H1 (cell line): ENCODE data around the gene WRAP73. TPM values are rescaled to one million over a fixed set of nuclear protein-coding genes. Genes with fewer than 3 reads are reported as not detected.

ENCODE experiments used
- CTCF ChIA-PET: fragments of 300-600 bp; sonication (Branson Sonifier 250); formaldehyde crosslinking; loops from one replicate; lab custom pipeline; 2021; ENCODE audit not compliant: partially characterized antibody; lab: Charles Lee
- POLR2A ChIA-PET: fragments of 300-600 bp; sonication (Branson Sonifier 250); formaldehyde crosslinking; loops from one replicate; lab custom pipeline; 2021; ENCODE audit warnings: inconsistent platforms; ENCODE audit not compliant: partially characterized antibody; lab: Charles Lee
- DNase-seq, 2 experiments: peaks; one replicate each; pipeline versions ENCODE4 v3.0.0 to v3.0.0-alpha.2; 2010 to 2022; ENCODE audit warnings: low spot score in 2 of 2, low read depth in 1 of 2, mixed read lengths in 1 of 2
- FAIRE-seq: peaks from 2 replicates; lab custom pipeline; 2011; peaks lifted over from hg19 to GRCh38; lab: Jason Lieb, UNC
- H2AFZ ChIP-seq: 2 replicates; pipeline ENCODE4 v1.8.1; 2012; ENCODE audit warnings: low read length, inconsistent platforms
- H2AK5ac ChIP-seq: 2 replicates; pipeline ENCODE4 v1.6.1; 2013; ENCODE audit warnings: low read depth, low read length
- H2BK120ac ChIP-seq: replicated peaks from 2 replicates; pipeline ENCODE3; 2013; ENCODE audit warnings: low read depth, low read length, inconsistent platforms
- H2BK12ac ChIP-seq: 2 replicates; pipeline ENCODE4 v1.6.1; 2013; ENCODE audit warnings: low read depth, low read length
- H2BK15ac ChIP-seq: 2 replicates; pipeline ENCODE4 v1.6.1; 2013; ENCODE audit warnings: low read length
- H2BK20ac ChIP-seq: 2 replicates; pipeline ENCODE4 v1.6.1; 2013; ENCODE audit warnings: low read length
- H2BK5ac ChIP-seq: 2 replicates; pipeline ENCODE4 v1.6.1; 2013; ENCODE audit warnings: low read depth, low read length
- H3K14ac ChIP-seq: 2 replicates; pipeline ENCODE4 v1.6.1; 2013; ENCODE audit warnings: inconsistent platforms; ENCODE audit not compliant: insufficient read length
- H3K18ac ChIP-seq: 2 replicates; pipeline ENCODE4 v1.6.1; 2013; ENCODE audit warnings: low read length; ENCODE audit errors: extremely low read depth
- H3K23ac ChIP-seq: 2 replicates; pipeline ENCODE4 v1.6.1; 2013; ENCODE audit warnings: inconsistent platforms; ENCODE audit not compliant: insufficient read length
- H3K23me2 ChIP-seq: 2 replicates; pipeline ENCODE4 v1.6.1; 2013; ENCODE audit warnings: low read depth, low read length
- H3K27ac ChIP-seq: 2 replicates; pipeline ENCODE4 v1.6.1; 2011; ENCODE audit warnings: low read depth, low read length, inconsistent platforms
- H3K27me3 ChIP-seq, 4 experiments: replicated peaks in 1 of 4; 1 replicate in 1 of 4; 2 replicates in 3 of 4; pipeline versions ENCODE4 v1.6.1 to v1.8.1; 2011 to 2013; ENCODE audit warnings: low read length in 3 of 4, mild to moderate bottlenecking in 3 of 4, inconsistent platforms in 2 of 4, mixed read lengths in 2 of 4, moderate library complexity in 1 of 4; ENCODE audit not compliant: control insufficient read depth in 3 of 4, insufficient read depth in 3 of 4; ENCODE audit errors: extremely low read depth in 1 of 4
- H3K36me3 ChIP-seq, 4 experiments: 2 replicates each; pipeline versions ENCODE4 v1.6.1 to v1.8.1; 2011 to 2013; ENCODE audit warnings: mild to moderate bottlenecking in 4 of 4, low read length in 3 of 4, moderate library complexity in 2 of 4, control low read depth in 1 of 4, inconsistent platforms in 1 of 4; ENCODE audit not compliant: insufficient read depth in 4 of 4, control insufficient read depth in 2 of 4
- H3K4ac ChIP-seq: replicated peaks from 2 replicates; pipeline ENCODE3; 2013; ENCODE audit warnings: low read length, low read depth, mixed read lengths, inconsistent platforms; ENCODE audit not compliant: insufficient read length
- H3K4me1 ChIP-seq, 4 experiments: replicated peaks in 1 of 4; 1 replicate in 1 of 4; 2 replicates in 3 of 4; pipeline versions ENCODE4 v1.6.1 to v1.8.1; 2011 to 2013; ENCODE audit warnings: low read length in 3 of 4, inconsistent platforms in 2 of 4, mixed read lengths in 1 of 4; ENCODE audit not compliant: insufficient read depth in 4 of 4, control insufficient read depth in 3 of 4
- H3K4me2 ChIP-seq, 2 experiments: 2 replicates each; pipeline versions ENCODE4 v1.6.1 to v1.8.1; 2011 to 2013; ENCODE audit warnings: low read depth in 2 of 2, low read length in 2 of 2, control low read depth in 1 of 2, inconsistent platforms in 1 of 2, mild to moderate bottlenecking in 1 of 2; ENCODE audit not compliant: insufficient read depth in 1 of 2
- H3K4me3 ChIP-seq, 4 experiments: fragments of 200-600, 300-600 bp in 1 of 4; sonication (generic), shearing (Covaris generic), sonication (Bioruptor Twin) in 1 of 4; 2 replicates each; pipeline versions ENCODE4 v1.5.1 to v1.8.1; 2011 to 2016; ENCODE audit warnings: low read length in 4 of 4, low read depth in 3 of 4, control low read depth in 2 of 4, inconsistent platforms in 2 of 4, mild to moderate bottlenecking in 2 of 4, mixed read lengths in 1 of 4, moderate library complexity in 1 of 4; ENCODE audit not compliant: insufficient read depth in 2 of 4; ENCODE audit errors: extremely low read depth in 1 of 4
- H3K56ac ChIP-seq: replicated peaks from 2 replicates; pipeline ENCODE3; 2013; ENCODE audit warnings: low read depth, mild to moderate bottlenecking, mixed read lengths, low read length, inconsistent platforms; ENCODE audit not compliant: insufficient read length
- H3K79me1 ChIP-seq: 2 replicates; pipeline ENCODE4 v1.6.1; 2013; ENCODE audit warnings: low read depth, low read length, control low read depth
- H3K79me2 ChIP-seq, 2 experiments: 2 replicates each; pipeline versions ENCODE4 v1.6.1 to v1.8.1; 2012 to 2013; ENCODE audit warnings: low read length in 2 of 2, mild to moderate bottlenecking in 2 of 2, inconsistent platforms in 1 of 2; ENCODE audit not compliant: insufficient read depth in 2 of 2, control insufficient read depth in 1 of 2
- H3K9ac ChIP-seq, 4 experiments: replicated peaks in 1 of 4; 1 replicate in 1 of 4; 2 replicates in 3 of 4; pipeline versions ENCODE4 v1.6.1 to v1.8.1; 2011 to 2013; ENCODE audit warnings: low read depth in 3 of 4, low read length in 3 of 4, control low read depth in 2 of 4, mild to moderate bottlenecking in 2 of 4, moderate library complexity in 2 of 4, inconsistent platforms in 1 of 4; ENCODE audit errors: extremely low read depth in 1 of 4
- H3K9me3 ChIP-seq, 2 experiments: 2 replicates each; pipeline versions ENCODE4 v1.6.1 to v1.8.1; 2012 to 2013; ENCODE audit warnings: mild to moderate bottlenecking in 2 of 2, moderate library complexity in 2 of 2, control low read depth in 1 of 2, inconsistent platforms in 1 of 2, low read depth in 1 of 2, low read length in 1 of 2, mixed read lengths in 1 of 2; ENCODE audit not compliant: insufficient read depth in 2 of 2
- H4K20me1 ChIP-seq, 2 experiments: replicated peaks in 1 of 2; 2 replicates each; pipeline versions ENCODE3 to v1.8.1; 2011 to 2013; ENCODE audit warnings: inconsistent platforms in 2 of 2, low read length in 2 of 2, mild to moderate bottlenecking in 1 of 2; ENCODE audit not compliant: insufficient read depth in 2 of 2, control insufficient read depth in 1 of 2
- H4K5ac ChIP-seq: 2 replicates; pipeline ENCODE4 v1.6.1; 2013; ENCODE audit warnings: low read length, low read depth, mixed read lengths, inconsistent platforms; ENCODE audit not compliant: insufficient read length
- H4K8ac ChIP-seq: 2 replicates; pipeline ENCODE4 v1.8.0; 2013; ENCODE audit warnings: mild to moderate bottlenecking, moderate library complexity, low read length, inconsistent platforms; ENCODE audit not compliant: insufficient read depth; ENCODE audit errors: extremely low read depth
- H4K91ac ChIP-seq: replicated peaks from 2 replicates; pipeline ENCODE3; 2013; ENCODE audit warnings: low read length, mixed read lengths, inconsistent platforms; ENCODE audit not compliant: insufficient read length
- ATF3 ChIP-seq: IDR thresholded peaks from 2 replicates; pipeline ENCODE4 v1.6.1; 2011; ENCODE audit warnings: low read depth, mild to moderate bottlenecking, low read length; ENCODE audit not compliant: insufficient read depth
- CHD2 ChIP-seq: IDR thresholded peaks from 2 replicates; pipeline ENCODE4 v1.6.1; 2012; ENCODE audit warnings: low read length, improper control_type of control experiment
- HDAC6 ChIP-seq: IDR thresholded peaks from one replicate; pipeline ENCODE4 v1.7.1; 2012; ENCODE audit warnings: low read depth, mild to moderate bottlenecking, inconsistent platforms, low read length, moderate library complexity
- JUND ChIP-seq: IDR thresholded peaks from 2 replicates; pipeline ENCODE4 v1.6.1; 2011; ENCODE audit warnings: mild to moderate bottlenecking, improper control_type of control experiment, low read length
- RFX5 ChIP-seq: IDR thresholded peaks from 2 replicates; pipeline ENCODE4 v1.6.1; 2011; ENCODE audit warnings: low read depth, low read length, improper control_type of control experiment, borderline replicate concordance
- RXRA ChIP-seq: IDR thresholded peaks from 2 replicates; pipeline ENCODE4 v1.6.1; 2011; ENCODE audit warnings: low read depth, mild to moderate bottlenecking, low read length, moderate library complexity; ENCODE audit not compliant: insufficient read depth
- SAP30 ChIP-seq: fragments of 300-600 bp; sonication (generic); IDR thresholded peaks from 2 replicates; pipeline ENCODE4 v1.7.1; 2012; ENCODE audit warnings: low read length, moderate library complexity, mild to moderate bottlenecking, inconsistent platforms; ENCODE audit not compliant: insufficient read depth, insufficient replicate concordance
- SP2 ChIP-seq: IDR thresholded peaks from 2 replicates; pipeline ENCODE4 v1.6.1; 2012; ENCODE audit warnings: mild to moderate bottlenecking, low read length, inconsistent platforms
- WGBS, 2 experiments: shearing (Covaris generic) in 1 of 2; methylation state at CpG; one replicate each; pipeline versions ENCODE4 v1.1.6 to v1.1.7; 2013 to 2015; ENCODE audit warnings: low lambda C conversion rate in 2 of 2, mixed read lengths in 2 of 2, inconsistent platforms in 1 of 2, low coverage in 1 of 2, missing lambda C conversion rate in 1 of 2; ENCODE audit not compliant: insufficient replicate concordance in 2 of 2, insufficient coverage in 1 of 2, insufficient read length in 1 of 2; ENCODE audit errors: extremely low coverage in 1 of 2, missing lambda C conversion rate in 1 of 2; 5-methylcytosine and 5-hydroxymethylcytosine counted together
- polyA plus RNA-seq, 7 experiments: library from polyadenylated mRNA; depleted of rRNA in 3 of 7; stranded (reverse) in 5 of 7; unstranded in 2 of 7; fragments of >200 nt in 5 of 7; fragments of 200-250 nt in 2 of 7; gene quantifications; 1 replicate in 5 of 7; 2 replicates in 1 of 7; 4 replicates in 1 of 7; pipeline versions ENCODE4 v1.2.1 to v1.2.3, GENCODE V29; 2011 to 2013; ENCODE audit warnings: missing spikeins in 2 of 7, mixed read lengths in 2 of 7
- total RNA-seq: library from RNA; stranded (reverse); fragmentation: NEBNext Ultra II Directional; extraction: Animal tissue kit (Norgen Biotek cat#: 25700); gene quantifications from 2 replicates; pipeline ENCODE4 v1.2.1, GENCODE V29; 2021

The WRAP73 gene
- total and polyA plus RNA-seq, 2 of the 8 experiments (the other 6 are each of a cell fraction or from before 2014, with no cell fraction given) = 30.3 to 50.7 TPM

GRCh38 chr1:3645666-3646355 lies 4.1 kb downstream of the WRAP73 start:
- H3K27me3 ChIP-seq = peaks cover 5 to 10% (median 8%) of the 10 kb centered on the region in 4 experiments
- no peak overlapping the region for H3K4me3 ChIP-seq
- peaks cover 0 to 17% (median 14%) of the 10 kb centered on the region in 4 experiments; a peak in 4 of 8 replicates for H3K36me3 ChIP-seq
- no peaks in the 10 kb centered on the region for H3K9me3 ChIP-seq
- H3K18ac ChIP-seq = no peak overlapping the region
- H3K14ac ChIP-seq = no peak overlapping the region
- WGBS, 2 experiments = 93% methylated on average over 27 of the region's 27 CpGs; no CpG with 5 or more reads in 1 of the 2 experiments
- H3K27ac ChIP-seq = no peak overlapping the region
- no peak overlapping the region for H4K91ac ChIP-seq
- peaks cover 0 to 8% of the 10 kb centered on the region in 2 experiments for H4K20me1 ChIP-seq
- DNase-seq (no peak), FAIRE-seq (no peak)
- H2BK20ac ChIP-seq = no peak overlapping the region
- peaks cover 0 to 11% (median 1%) of the 10 kb centered on the region in 4 experiments; a peak in 4 of 7 replicates for H3K4me1 ChIP-seq
- H2BK5ac ChIP-seq = no peak overlapping the region
- H3K4me2 ChIP-seq = no peak overlapping the region
- no peak overlapping the region for H3K9ac ChIP-seq
- peaks cover 5% of the 10 kb centered on the region; the same call in 1 of the 2 replicates for H3K23me2 ChIP-seq
- no peak overlapping the region for H3K56ac ChIP-seq
- no peak overlapping the region for H4K5ac ChIP-seq
- H2AFZ ChIP-seq = no peak overlapping the region
- H3K79me2 ChIP-seq = peaks cover 0 to 9% of the 10 kb centered on the region in 2 experiments; a peak in 1 of 4 replicates
- no peak overlapping the region for H3K23ac ChIP-seq
- H4K8ac ChIP-seq = no peak overlapping the region
- H2BK15ac ChIP-seq = no peak overlapping the region
- peaks cover 9% of the 10 kb centered on the region for H3K79me1 ChIP-seq
- no peak overlapping the region for H2AK5ac ChIP-seq
- CTCF ChIA-PET = interaction anchor here (1.4 kb wide), 1 partner anchor 10 kb away, joined by 3 read pairs; no protein-coding TSS in a partner anchor
- no peak overlapping the region for H2BK120ac ChIP-seq
- no peak overlapping the region for H3K4ac ChIP-seq
- no peak overlapping the region for H2BK12ac ChIP-seq
- no peak for TF ChIP-seq CHD2
- TF ChIP-seq HDAC6 = no peak
- no peak for TF ChIP-seq RXRA
- TF ChIP-seq SP2 = no peak
- no peak for TF ChIP-seq JUND
- TF ChIP-seq SAP30 = no peak
- no peak for TF ChIP-seq ATF3
- no peak for TF ChIP-seq RFX5
- POLR2A ChIA-PET = interaction anchor here (1.1 kb wide), 1 partner anchor 47 kb away, joined by 3 read pairs; no protein-coding TSS in a partner anchor
